Stimulated activated naive CD4-positive, alpha-beta T cell treated with Interleukin-2 at 50 U/mL for 16 hours (primary cell): ENCODE measurements around the gene DIP2B.
"Not testable (repeated sequence)": the region's sequence is repeated elsewhere in the genome, so short reads cannot be mapped to it uniquely, and the experiment has no call there.

Experiments used
- DNase-seq: peaks from one replicate; lab custom pipeline; 2025; lab: John Stamatoyannopoulos, UW

Gene DIP2B

GRCh38 chr12:50550530-50551223 lies 45.9 kb downstream of the DIP2B start:
- no peak for DNase-seq

DNA sequence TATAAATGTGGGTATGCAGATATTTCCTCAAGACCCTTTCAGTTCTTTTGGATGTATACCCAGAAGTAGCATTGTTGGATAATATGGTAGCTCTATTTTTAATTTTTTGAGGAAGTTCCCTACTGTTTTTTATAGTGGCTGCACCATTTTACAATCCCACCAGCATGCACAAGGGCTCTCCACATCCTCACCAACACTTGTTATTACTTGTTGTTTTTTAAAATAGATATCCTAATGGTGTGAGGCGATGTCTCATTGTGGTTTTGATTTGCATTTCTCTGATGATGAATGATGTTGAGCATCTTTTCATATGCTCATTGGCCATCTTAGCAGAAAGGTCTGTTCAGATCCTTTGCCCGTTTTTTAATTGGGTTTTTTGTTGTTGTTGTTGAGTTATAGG lies 47.1 kb downstream of the DIP2B start:
- DNase-seq: no peak

- no peak for DNase-seq
Observed at GRCh38 chr12:50554651-50555050, 49.9 kb downstream of the DIP2B start.

- no peak for DNase-seq
Observed at GRCh38 chr12:50555471-50555885, 50.7 kb downstream of the DIP2B start.

DNA sequence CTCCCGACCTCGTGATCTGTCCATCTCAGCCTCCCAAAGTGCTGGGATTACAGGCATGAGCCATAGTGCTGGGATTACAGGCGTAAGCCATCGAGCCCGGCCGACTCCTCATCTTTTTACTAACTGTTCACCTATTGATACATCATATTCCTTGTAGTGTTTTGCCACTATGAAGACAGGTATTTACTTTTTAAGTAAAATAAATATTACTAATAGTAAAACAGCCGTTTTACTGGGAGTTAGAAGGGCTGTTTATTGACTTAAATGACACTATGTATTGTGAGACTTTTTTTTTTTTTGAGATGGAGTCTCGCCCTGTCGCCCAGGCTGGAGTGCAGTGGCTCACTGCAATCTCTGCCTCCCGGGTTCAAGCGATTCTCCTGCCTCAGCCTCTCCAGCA lies 51.5 kb downstream of the DIP2B start:
- DNase-seq: no peak

DNA sequence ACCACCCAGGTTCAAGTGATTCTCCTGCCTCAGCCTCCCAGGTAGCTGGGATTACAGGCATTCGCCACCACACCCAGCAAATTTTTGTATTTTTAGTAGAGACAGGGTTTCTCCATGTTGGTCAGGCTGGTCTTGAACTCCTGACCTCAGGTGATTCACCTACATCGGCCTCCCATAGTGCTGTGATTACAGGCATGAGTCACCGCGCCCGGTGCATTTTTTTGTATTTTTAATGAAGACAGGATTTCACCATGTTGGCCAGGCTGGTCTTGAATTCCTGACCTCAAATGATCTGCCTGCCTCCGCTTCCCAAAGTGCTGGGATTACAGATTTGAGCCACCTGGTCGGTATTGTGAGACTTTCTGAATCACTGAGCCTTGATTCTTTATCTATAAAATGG lies 52.0 kb downstream of the DIP2B start:
- DNase-seq: not testable (repeated sequence)

DNA sequence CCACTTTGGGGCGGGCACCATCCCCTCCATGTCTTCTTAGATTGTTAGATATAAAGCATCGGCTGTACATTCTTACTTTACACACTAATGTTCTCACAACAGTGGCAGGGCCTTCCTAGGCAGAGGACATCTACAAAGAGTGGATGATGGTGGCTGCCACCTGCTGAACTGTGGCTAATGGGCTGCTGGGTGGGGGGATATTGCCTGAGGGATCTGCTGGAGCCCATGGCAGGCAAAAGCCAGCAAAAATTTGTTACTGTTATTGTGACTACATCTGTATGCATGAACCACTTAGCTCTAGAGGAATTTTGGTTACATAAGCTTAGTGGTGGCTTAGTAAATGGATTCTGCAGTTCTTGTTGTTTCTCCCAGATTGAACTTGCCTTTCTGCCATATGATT lies 52.6 kb downstream of the DIP2B start:
- no peak for DNase-seq

- DNase-seq: no peak
Observed at GRCh38 chr12:50558970-50559369, 54.2 kb downstream of the DIP2B start.

DNA sequence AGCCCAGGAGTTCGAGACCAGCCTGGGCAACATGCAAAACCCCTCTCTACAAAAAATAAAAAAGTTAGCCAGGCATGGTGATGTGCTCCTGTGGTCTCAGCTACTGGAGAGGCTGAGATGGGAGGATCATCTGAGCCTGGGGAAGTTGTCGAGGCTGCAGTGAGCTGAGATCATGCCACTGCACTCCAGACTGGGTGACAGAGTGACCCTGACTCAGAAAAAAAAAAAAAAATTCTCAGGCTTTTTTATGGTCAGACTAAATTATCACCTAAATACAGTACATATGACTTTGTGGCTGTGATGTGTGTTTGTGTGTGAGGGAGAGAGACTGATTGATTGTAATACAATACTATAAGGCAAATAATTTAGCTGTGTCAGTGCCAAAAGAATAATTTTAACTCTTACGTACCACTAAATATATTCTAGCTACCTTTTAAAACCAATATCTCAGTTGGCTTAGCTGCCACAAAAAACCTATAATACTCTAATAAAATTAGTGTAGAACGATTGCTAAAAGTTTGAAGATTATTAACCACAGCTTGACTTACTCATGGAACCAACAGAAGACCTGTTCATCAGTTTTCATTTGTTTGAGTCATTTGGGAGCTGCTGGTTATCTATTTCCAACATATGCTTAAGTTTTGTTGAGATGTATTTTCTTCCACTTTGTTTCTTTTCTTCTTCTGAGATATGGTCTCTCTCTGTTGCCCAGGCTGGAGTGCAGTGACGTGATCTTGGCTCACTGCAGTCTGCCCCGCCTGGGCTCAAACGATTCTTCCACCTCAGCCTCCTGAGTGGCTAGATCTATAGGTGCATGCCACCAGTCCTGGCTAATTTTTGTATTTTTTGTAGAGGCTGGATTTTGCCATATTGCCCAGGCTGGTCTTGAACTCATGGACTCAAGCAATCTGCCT lies 58.0 kb downstream of the DIP2B start:
- no peak for DNase-seq

- DNase-seq: no peak
Observed at GRCh38 chr12:50563434-50563787, 58.6 kb downstream of the DIP2B start.

GRCh38 chr12:50564237-50564947 lies 59.6 kb downstream of the DIP2B start:
- no peak for DNase-seq

- no peak for DNase-seq
Observed at GRCh38 chr12:50564948-50565297, 60.1 kb downstream of the DIP2B start.

- DNase-seq: no peak
Observed at GRCh38 chr12:50566066-50566465, 61.3 kb downstream of the DIP2B start.

GRCh38 chr12:50567926-50568325 lies 63.1 kb downstream of the DIP2B start:
- DNase-seq: no peak

DNA sequence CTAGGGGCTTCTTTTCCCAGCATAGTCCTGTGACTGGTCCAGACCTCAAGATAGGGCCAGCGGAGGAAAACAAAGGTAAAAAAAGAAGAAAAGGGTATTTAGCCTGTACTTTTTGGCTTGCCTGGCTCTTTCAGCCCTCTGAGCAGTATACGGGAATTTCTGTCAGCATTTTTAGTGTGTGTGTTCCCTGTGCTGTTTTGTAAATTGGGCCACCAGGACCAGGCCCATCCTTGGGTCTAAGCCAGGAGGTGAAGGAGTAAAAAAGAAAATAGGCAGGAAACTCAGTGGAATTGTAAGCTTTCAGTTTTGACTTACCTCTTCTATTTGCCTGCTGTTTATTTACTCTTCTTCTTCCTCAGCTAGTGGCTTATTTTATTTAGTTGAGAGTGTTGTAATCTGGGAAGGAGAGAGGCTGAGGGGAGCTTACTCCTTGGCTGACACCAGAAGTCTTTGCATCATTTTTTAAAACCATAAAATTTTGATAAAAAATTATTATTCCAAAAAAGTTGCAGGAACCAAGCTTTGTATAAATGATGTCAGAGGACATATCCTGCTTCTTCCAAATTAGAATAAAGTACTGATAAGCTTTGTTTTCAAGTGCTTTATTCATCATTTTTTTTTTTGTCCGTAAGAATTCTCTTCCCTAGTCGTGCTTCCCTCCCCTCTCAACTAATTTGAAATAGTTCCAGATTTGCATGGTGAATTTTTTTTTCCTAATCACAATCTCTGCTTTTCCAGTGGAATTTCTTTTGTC lies 63.7 kb downstream of the DIP2B start:
- DNase-seq: no peak

DNA sequence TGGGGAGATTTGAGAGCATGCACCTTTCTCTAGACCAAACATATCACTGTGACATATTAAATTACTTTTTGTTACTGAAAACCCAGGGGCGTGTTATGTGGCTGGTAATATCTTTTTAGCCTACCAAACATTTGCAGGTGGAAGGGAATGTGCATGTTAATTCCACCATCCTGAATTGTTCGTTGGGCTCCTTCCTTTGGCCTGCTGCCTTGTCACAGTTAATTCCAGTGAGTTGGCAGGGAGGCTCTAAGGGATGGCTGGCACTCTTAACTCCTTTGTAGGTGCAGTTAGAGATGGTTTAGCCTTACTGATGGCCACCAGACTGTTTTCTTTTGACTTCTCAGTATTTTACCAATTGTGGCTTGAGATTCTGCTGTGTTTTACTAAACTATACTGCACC lies 64.5 kb downstream of the DIP2B start:
- no peak for DNase-seq

- DNase-seq: no peak
Observed at GRCh38 chr12:50569876-50570275, 65.1 kb downstream of the DIP2B start.

DNA sequence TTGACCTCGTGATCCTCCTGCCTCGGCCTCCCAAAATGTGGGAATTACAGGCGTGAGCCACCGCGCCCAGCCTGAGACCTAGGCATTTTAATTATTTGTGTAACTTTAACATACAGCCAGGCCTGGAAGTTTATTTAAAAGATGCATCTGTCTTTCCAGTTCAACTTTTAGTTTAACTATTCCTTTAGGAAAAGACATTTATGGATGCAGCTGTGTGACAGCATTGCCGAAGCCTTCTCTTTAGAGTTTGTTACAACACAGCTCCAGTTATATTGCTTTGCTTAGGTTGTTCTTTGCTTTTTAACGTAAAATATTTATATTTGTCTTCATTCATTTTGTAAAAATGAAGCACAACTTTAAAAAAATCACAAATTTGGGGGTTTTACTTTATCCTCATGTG lies 67.0 kb downstream of the DIP2B start:
- DNase-seq: no peak

DNA sequence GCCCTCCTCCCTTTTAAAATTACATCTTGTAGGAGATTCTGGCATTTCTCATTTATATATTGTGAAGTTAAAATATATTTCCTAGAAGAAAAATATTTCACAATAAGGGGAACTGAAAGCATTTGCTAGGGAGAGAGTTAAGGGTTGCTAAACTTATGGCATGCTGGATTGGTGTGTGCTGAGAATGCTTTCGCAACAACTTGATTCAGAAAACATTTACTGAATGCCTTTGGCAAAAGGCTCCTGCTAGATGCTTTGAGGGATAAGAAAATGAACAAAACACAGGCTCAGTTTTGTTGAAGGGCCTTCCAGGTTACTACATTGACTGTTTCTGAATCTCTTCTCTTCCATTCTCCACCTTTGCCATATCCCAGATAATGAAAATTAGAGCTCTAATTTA lies 67.5 kb downstream of the DIP2B start:
- DNase-seq: no peak

DNA sequence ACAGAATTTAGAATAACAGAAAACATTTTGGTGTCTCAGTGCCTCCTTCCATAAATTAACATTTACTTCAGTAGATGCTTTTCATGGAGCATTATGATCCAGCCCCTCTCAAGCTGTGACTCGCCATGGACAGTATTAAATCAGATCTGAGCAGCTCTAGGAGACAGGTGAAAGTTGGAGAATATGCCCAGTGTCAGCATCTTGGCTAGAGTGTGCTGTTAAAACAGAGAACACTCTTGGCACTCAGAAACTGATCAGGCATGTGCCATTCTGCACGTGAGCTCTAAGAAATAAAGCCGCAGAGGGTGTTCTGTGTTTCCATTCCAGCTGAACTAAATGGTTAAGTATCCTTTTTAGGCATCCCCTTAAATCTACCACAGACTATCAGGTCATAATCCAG lies 68.0 kb downstream of the DIP2B start:
- DNase-seq: no peak

DNA sequence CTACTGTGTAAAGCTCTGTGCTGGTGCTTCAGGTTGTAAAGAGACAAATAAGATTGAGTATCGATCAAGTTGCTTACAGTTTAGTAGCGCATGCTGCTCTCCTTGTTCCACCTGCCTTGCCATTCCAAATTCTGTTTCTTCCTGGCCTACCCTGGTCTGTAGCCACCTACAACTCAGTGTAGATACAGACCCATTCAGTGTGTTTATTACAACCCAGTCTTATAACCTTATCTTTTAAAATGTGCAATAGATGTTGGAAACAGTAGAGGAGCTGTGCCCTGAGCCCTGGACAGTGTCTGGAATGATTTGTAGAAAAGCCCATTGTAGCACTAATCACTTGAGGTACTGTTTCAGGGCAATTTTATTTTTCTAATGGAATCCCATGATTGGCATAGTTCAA lies 68.5 kb downstream of the DIP2B start:
- DNase-seq: no peak
